Measurements from ENCODE around the gene SEMA4D.
"Not testable (repeated sequence)": the region's sequence is repeated elsewhere in the genome, so short reads cannot be mapped to it uniquely, and the experiment has no call there.

The SEMA4D gene

GRCh38 chr9:89480825-89481537 is 16.9 kb downstream of the SEMA4D start:
- DNase-seq (ENCODE audit: low spot score), result no peak

GRCh38 chr9:89480372-89480771 is 17.5 kb downstream of the SEMA4D start:
- not testable (repeated sequence) for DNase-seq (ENCODE audit: low spot score)

DNA sequence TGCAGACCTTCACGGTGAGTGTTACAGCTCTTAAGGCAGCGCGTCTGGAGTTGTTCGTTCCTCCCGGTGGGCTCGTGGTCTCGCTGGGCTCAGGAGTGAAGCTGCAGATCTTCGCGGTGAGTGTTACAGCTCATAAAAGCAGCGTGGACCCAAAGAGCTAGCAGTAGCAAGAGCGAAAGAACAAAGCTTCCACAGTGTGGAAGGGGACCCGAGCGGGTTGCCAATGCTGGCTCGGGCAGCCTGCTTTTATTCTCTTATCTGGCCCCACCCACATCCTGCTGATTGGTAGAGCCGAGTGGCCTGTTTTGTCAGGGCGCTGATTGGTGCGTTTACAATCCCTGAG is 18.3 kb downstream of the SEMA4D start:
- not testable (repeated sequence) for DNase-seq (ENCODE audit: low spot score)

GRCh38 chr9:89478821-89479668 is 18.9 kb downstream of the SEMA4D start:
- DNase-seq (ENCODE audit: low spot score), result no peak

- DNase-seq (ENCODE audit: low spot score), result peak; percentile 64
Observed at GRCh38 chr9:89477811-89478630, 19.9 kb downstream of the SEMA4D start.

GRCh38 chr9:89477384-89477783 is 20.5 kb downstream of the SEMA4D start:
- DNase-seq (ENCODE audit: low spot score), result peak; percentile 49

GRCh38 chr9:89476546-89476945 is 21.4 kb downstream of the SEMA4D start:
- DNase-seq (ENCODE audit: low spot score), result no peak

- no peak for DNase-seq (ENCODE audit: low spot score)
Observed at GRCh38 chr9:89475891-89476440, 21.9 kb downstream of the SEMA4D start.

DNA sequence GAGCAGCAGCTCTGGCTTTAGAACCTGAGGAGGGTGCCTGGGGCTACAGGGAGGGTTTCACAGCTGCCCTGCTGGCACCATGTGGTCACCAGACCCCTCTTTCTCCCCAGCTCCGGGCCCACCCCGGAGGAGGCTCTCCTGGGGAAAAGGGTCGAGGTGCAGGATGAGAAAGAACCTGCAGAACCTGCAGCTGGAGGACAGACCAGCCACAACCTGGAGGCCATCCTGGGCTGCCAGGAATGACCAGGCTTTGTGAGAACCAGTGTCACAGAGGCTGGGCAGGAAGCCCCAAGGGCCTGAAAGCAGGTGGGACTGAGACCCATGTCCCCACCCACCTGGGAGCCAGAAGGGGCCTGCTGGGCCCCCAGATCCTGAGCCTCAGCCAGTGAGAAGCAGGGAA is 23.0 kb downstream of the SEMA4D start:
- no peak for DNase-seq (ENCODE audit: low spot score)

- DNase-seq (ENCODE audit: low spot score), result no peak
Observed at GRCh38 chr9:89473762-89474469, 24.0 kb downstream of the SEMA4D start.

DNA sequence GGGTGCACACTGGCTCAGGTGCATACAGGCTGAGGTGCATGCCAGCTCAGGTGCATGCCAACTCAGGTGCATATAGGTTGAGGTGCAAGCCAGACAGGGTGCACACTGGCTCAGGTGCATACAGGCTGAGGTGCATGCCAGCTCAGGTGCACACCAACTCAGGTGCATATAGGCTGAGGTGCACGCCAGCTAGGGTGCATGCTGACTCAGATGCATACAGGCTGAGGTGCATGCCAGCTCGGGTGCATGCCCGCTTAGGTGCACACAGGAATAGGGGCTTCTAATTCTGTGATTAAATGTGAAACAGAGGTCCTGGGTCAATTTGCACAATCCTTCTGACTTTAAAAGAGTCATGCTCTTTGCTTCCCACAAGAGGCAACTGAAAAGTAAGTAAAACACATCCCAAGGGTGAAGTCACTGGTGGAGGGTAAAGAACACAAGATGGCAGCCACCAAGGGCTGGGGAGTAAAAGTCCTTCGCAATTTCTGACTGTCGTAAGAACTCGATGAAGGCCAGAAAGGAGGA is 26.1 kb downstream of the SEMA4D start:
- not testable (repeated sequence) for DNase-seq (ENCODE audit: low spot score)

- no peak for DNase-seq (ENCODE audit: low spot score)
Observed at GRCh38 chr9:89471390-89471789, 26.5 kb downstream of the SEMA4D start.

DNA sequence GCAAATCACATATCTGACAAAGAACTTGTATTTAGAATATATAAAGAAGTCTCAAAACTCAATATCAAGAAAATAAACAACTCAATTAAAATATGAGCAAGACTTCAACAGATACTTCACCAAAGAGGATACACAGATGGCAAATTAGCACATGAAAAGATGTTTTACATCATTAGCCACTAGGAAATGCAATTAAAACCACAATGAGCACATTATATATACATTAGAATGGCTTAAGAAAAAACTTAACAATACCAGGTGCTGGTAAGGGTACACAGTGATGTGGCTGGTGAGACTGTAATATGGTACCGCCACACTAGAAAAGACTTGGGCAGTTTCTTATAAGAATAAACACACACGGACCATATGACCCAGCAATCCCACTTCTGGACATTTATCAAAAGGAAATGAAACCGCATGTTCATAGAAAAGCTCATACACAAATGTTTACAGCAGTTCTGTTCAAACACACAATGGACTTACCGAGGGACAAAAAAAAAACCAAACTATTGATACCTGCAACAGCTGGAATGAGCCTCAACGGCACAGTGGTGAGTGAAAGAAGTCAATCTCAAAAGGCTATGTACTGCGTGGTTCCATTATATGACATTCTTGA is 27.6 kb downstream of the SEMA4D start:
- no peak for DNase-seq (ENCODE audit: low spot score)

DNA sequence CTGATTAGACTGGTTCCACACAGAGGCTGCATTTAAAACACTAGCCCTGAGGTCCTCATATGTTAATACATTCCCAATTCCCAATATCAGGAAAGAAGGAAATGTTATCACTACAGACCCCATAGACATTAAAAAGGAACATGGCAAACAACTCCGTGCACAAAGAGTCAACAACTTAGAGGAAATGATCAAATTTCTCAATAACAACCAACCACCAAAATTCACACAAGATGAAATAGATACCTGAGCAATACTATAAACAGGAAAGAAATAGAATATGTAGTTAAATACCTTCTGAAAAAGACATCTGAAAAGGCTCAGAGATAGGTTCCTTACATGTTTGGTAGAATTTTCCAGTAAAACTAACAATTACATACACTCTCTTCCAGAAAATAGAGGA is 28.9 kb downstream of the SEMA4D start:
- no peak for DNase-seq (ENCODE audit: low spot score)

DNA sequence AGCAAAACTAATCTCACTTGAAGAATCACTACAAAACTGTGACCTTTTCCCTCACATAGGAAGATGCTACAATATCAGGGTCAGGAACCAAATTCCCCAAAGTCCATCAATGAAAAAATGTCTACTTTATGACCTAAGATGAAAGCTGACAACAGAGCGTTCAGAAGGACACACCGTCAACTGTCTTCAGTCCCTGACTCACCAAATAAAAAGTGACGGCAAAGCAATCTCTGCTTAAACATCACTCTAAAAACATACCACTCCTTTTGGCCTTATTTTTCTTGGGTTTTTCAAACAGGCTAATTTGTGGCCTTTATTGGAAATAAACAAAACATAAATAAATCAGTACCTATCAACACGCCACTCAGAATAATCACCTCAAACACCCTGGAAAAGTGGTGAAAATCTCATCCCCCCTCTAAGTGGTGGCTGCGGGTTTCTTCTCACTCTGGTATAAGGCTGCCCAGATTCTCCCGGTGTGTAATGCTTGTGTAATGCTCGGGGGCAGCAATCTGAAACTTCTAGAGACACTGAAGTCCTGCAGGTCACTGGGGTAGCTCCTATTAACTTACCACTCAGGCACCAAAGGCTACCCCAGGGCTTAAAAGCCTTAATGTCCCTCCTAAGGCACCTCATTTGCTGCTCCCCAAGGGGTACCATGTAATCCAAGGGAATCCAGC is 29.5 kb downstream of the SEMA4D start:
- peak; percentile 41 for DNase-seq (ENCODE audit: low spot score)

GRCh38 chr9:89467278-89467625 is 30.7 kb downstream of the SEMA4D start:
- DNase-seq (ENCODE audit: low spot score), result no peak

GRCh38 chr9:89466451-89467277 is 31.2 kb downstream of the SEMA4D start:
- peak; percentile 49 for DNase-seq (ENCODE audit: low spot score)

GRCh38 chr9:89465726-89466308 is 32.1 kb downstream of the SEMA4D start:
- no peak for DNase-seq (ENCODE audit: low spot score)

GRCh38 chr9:89465001-89465451 is 32.9 kb downstream of the SEMA4D start:
- no peak for DNase-seq (ENCODE audit: low spot score)
